HEK293 (cell line): Measurements from ENCODE around the gene GBA2.

ENCODE experiments used
- BCL11B ChIP-seq: fragments of 450-650 bp; formaldehyde crosslinking; IDR thresholded peaks from 2 replicates; pipeline ENCODE4 v1.5.1; 2016; ENCODE audit warnings: low read depth, missing biosample characterization, missing genetic modification characterization
- HOXC10 ChIP-seq: sonication (generic); formaldehyde crosslinking; IDR thresholded peaks from 2 replicates; pipeline ENCODE4 v1.8.1; 2023; ENCODE audit warnings: mild to moderate bottlenecking, missing genetic modification reagents
- HOXD13 ChIP-seq: sonication (generic); formaldehyde crosslinking; IDR thresholded peaks from 2 replicates; pipeline ENCODE4 v1.8.0; 2022; ENCODE audit warnings: missing genetic modification reagents, borderline replicate concordance
- IKZF3 ChIP-seq: fragments of 450-650 bp; IDR thresholded peaks from 2 replicates; pipeline ENCODE4 v1.5.0; 2018; ENCODE audit warnings: missing biosample characterization, mild to moderate bottlenecking, missing genetic modification characterization, moderate library complexity
- KLF1 ChIP-seq: fragments of 450-650 bp; formaldehyde crosslinking; IDR thresholded peaks from 2 replicates; pipeline ENCODE4 v1.5.1; 2016; ENCODE audit warnings: missing biosample characterization, missing genetic modification characterization
- KLF10 ChIP-seq: fragments of 450-650 bp; IDR thresholded peaks from 2 replicates; pipeline ENCODE4 v1.5.1; 2018; ENCODE audit warnings: missing biosample characterization, mild to moderate bottlenecking, missing genetic modification characterization
- OVOL3 ChIP-seq: fragments of 450-650 bp; formaldehyde crosslinking; IDR thresholded peaks from 2 replicates; pipeline ENCODE4 v1.5.1; 2016; ENCODE audit warnings: missing biosample characterization, missing genetic modification characterization
- PRDM4 ChIP-seq: fragments of 450-650 bp; formaldehyde crosslinking; IDR thresholded peaks from 2 replicates; pipeline ENCODE4 v1.5.1; 2017; ENCODE audit warnings: missing biosample characterization, missing genetic modification characterization
- REPIN1 ChIP-seq: fragments of 450-650 bp; formaldehyde crosslinking; IDR thresholded peaks from 2 replicates; pipeline ENCODE4 v1.5.1; 2017; ENCODE audit warnings: missing biosample characterization, missing genetic modification characterization, low read depth
- SETDB1 ChIP-seq: IDR thresholded peaks from one replicate; pipeline ENCODE4 v1.6.1; 2017; ENCODE audit warnings: mild to moderate bottlenecking, low read length, moderate library complexity, mixed read lengths; ENCODE audit not compliant: insufficient read length
- ZBTB17 ChIP-seq: fragments of 450-650 bp; formaldehyde crosslinking; IDR thresholded peaks from 2 replicates; pipeline ENCODE4 v1.5.1; 2016; ENCODE audit warnings: missing biosample characterization, missing genetic modification characterization
- ZBTB6 ChIP-seq: fragments of 450-650 bp; formaldehyde crosslinking; IDR thresholded peaks from 2 replicates; pipeline ENCODE4 v1.5.1; 2017; ENCODE audit warnings: missing biosample characterization, missing genetic modification characterization
- ZEB2 ChIP-seq: fragments of 450-650 bp; formaldehyde crosslinking; IDR thresholded peaks from 2 replicates; pipeline ENCODE4 v1.5.1; 2016; ENCODE audit warnings: missing biosample characterization, missing genetic modification characterization
- ZFP41 ChIP-seq: fragments of 450-650 bp; formaldehyde crosslinking; IDR thresholded peaks from 2 replicates; pipeline ENCODE4 v1.5.1; 2016; ENCODE audit warnings: missing biosample characterization, missing genetic modification characterization, borderline replicate concordance
- ZNF121 ChIP-seq: fragments of 450-650 bp; formaldehyde crosslinking; IDR thresholded peaks from 2 replicates; pipeline ENCODE4 v1.5.1; 2016; ENCODE audit warnings: missing biosample characterization, missing genetic modification characterization
- ZNF132 ChIP-seq: fragments of 450-650 bp; formaldehyde crosslinking; IDR thresholded peaks from 2 replicates; pipeline ENCODE4 v1.5.1; 2017; ENCODE audit warnings: missing biosample characterization, missing genetic modification characterization, borderline replicate concordance
- ZNF138 ChIP-seq: fragments of 450-650 bp; formaldehyde crosslinking; IDR thresholded peaks from 2 replicates; pipeline ENCODE4 v1.5.1; 2016; ENCODE audit warnings: missing biosample characterization, missing genetic modification characterization, borderline replicate concordance
- ZNF169 ChIP-seq: fragments of 450-650 bp; formaldehyde crosslinking; IDR thresholded peaks from 2 replicates; pipeline ENCODE4 v1.5.1; 2016; ENCODE audit warnings: missing biosample characterization, missing genetic modification characterization
- ZNF184 ChIP-seq: fragments of 450-650 bp; IDR thresholded peaks from 2 replicates; pipeline ENCODE4 v1.5.1; 2018; ENCODE audit warnings: missing biosample characterization, mild to moderate bottlenecking, missing genetic modification characterization
- ZNF221 ChIP-seq: fragments of 450-650 bp; formaldehyde crosslinking; IDR thresholded peaks from 2 replicates; pipeline ENCODE4 v1.5.1; 2017; ENCODE audit warnings: missing biosample characterization, missing genetic modification characterization, borderline replicate concordance
- ZNF248 ChIP-seq: fragments of 450-650 bp; formaldehyde crosslinking; IDR thresholded peaks from 2 replicates; pipeline ENCODE4 v1.5.1; 2017; ENCODE audit warnings: missing biosample characterization, missing genetic modification characterization
- ZNF302 ChIP-seq: fragments of 450-650 bp; formaldehyde crosslinking; IDR thresholded peaks from 2 replicates; pipeline ENCODE4 v1.5.1; 2016; ENCODE audit warnings: missing biosample characterization, missing genetic modification characterization, low read depth
- ZNF335 ChIP-seq: fragments of 450-650 bp; formaldehyde crosslinking; conservative IDR thresholded peaks from 2 replicates; pipeline ENCODE4 v1.5.1; 2016; ENCODE audit warnings: missing biosample characterization, missing genetic modification characterization
- ZNF37A ChIP-seq: fragments of 450-650 bp; IDR thresholded peaks from 2 replicates; pipeline ENCODE4 v1.5.1; 2018; ENCODE audit warnings: missing biosample characterization, missing genetic modification characterization
- ZNF423 ChIP-seq: fragments of 450-650 bp; formaldehyde crosslinking; IDR thresholded peaks from 2 replicates; pipeline ENCODE4 v1.5.1; 2016; ENCODE audit warnings: missing biosample characterization, missing genetic modification characterization
- ZNF426 ChIP-seq: fragments of 450-650 bp; formaldehyde crosslinking; IDR thresholded peaks from 2 replicates; pipeline ENCODE4 v1.5.1; 2017; ENCODE audit warnings: missing biosample characterization, missing genetic modification characterization, mild to moderate bottlenecking, inconsistent platforms, moderate library complexity
- ZNF433 ChIP-seq: fragments of 450-650 bp; formaldehyde crosslinking; IDR thresholded peaks from 2 replicates; pipeline ENCODE4 v1.5.1; 2016; ENCODE audit warnings: missing biosample characterization, missing genetic modification characterization, low read depth
- ZNF510 ChIP-seq: fragments of 450-650 bp; formaldehyde crosslinking; IDR thresholded peaks from 2 replicates; pipeline ENCODE4 v1.5.1; 2018; ENCODE audit warnings: mild to moderate bottlenecking, missing genetic modification characterization, missing biosample characterization; ENCODE audit not compliant: insufficient replicate concordance
- ZNF560 ChIP-seq: fragments of 450-650 bp; formaldehyde crosslinking; IDR thresholded peaks from 2 replicates; pipeline ENCODE4 v1.5.1; 2017; ENCODE audit warnings: missing biosample characterization, missing genetic modification characterization, borderline replicate concordance
- ZNF585B ChIP-seq: fragments of 450-650 bp; formaldehyde crosslinking; IDR thresholded peaks from 2 replicates; pipeline ENCODE4 v1.5.1; 2016; ENCODE audit warnings: missing biosample characterization, missing genetic modification characterization
- ZNF621 ChIP-seq: fragments of 450-650 bp; formaldehyde crosslinking; IDR thresholded peaks from 2 replicates; pipeline ENCODE4 v1.5.1; 2017; ENCODE audit warnings: missing biosample characterization, missing genetic modification characterization
- ZNF624 ChIP-seq: fragments of 450-650 bp; formaldehyde crosslinking; IDR thresholded peaks from 2 replicates; pipeline ENCODE4 v1.5.1; 2017; ENCODE audit warnings: missing biosample characterization, missing genetic modification characterization
- ZNF626 ChIP-seq: fragments of 450-650 bp; sonication (Bioruptor Pico); formaldehyde crosslinking; IDR thresholded peaks from 2 replicates; pipeline ENCODE4 v1.5.1; 2018; ENCODE audit warnings: missing biosample characterization, missing genetic modification characterization, inconsistent platforms
- ZNF654 ChIP-seq: fragments of 450-650 bp; formaldehyde crosslinking; IDR thresholded peaks from 2 replicates; pipeline ENCODE4 v1.5.1; 2016; ENCODE audit warnings: low read depth, missing biosample characterization, missing genetic modification characterization
- ZNF76 ChIP-seq: fragments of 450-650 bp; formaldehyde crosslinking; IDR thresholded peaks from 2 replicates; pipeline ENCODE4; 2016; ENCODE audit warnings: low read depth, missing biosample characterization, missing genetic modification characterization, borderline replicate concordance
- ZNF768 ChIP-seq: fragments of 450-650 bp; formaldehyde crosslinking; IDR thresholded peaks from 2 replicates; pipeline ENCODE4 v1.5.1; 2018; ENCODE audit warnings: missing biosample characterization, mild to moderate bottlenecking, missing genetic modification characterization
- ZNF792 ChIP-seq: fragments of 450-650 bp; formaldehyde crosslinking; IDR thresholded peaks from 2 replicates; pipeline ENCODE4 v1.5.1; 2016; ENCODE audit warnings: missing biosample characterization, missing genetic modification characterization
- ZNF830 ChIP-seq: fragments of 450-650 bp; IDR thresholded peaks from 2 replicates; pipeline ENCODE4 v1.5.0; 2018; ENCODE audit warnings: missing biosample characterization, missing genetic modification characterization, low read depth, mild to moderate bottlenecking, moderate library complexity
- ZNF843 ChIP-seq: fragments of 450-650 bp; formaldehyde crosslinking; IDR thresholded peaks from 2 replicates; pipeline ENCODE4 v1.5.1; 2016; ENCODE audit warnings: missing biosample characterization, missing genetic modification characterization

The GBA2 gene

GRCh38 chr9:35732185-35732799, 16.7 kb downstream of the GBA2 start, which contains the start of the genes CREB3 and TLN1 (continued):
- TF ChIP-seq KLF10 (tag by site-specific recombination) (peak; percentile 52), ZNF221 (tag by site-specific recombination) (no peak), ZNF335 (tag by site-specific recombination) (peak; percentile 82), ZNF510 (tag by site-specific recombination) (no peak), ZNF426 (tag by site-specific recombination) (no peak), OVOL3 (tag by site-specific recombination) (no peak), ZNF121 (tag by site-specific recombination) (no peak), BCL11B (tag by site-specific recombination) (no peak), ZNF792 (tag by site-specific recombination) (no peak), ZEB2 (tag by site-specific recombination) (0 out of 2 replicates have a peak, but pooled peaks have one; percentile 9), PRDM4 (tag by site-specific recombination) (no peak), SETDB1 (no peak), ZNF768 (tag by site-specific recombination) (no peak), KLF1 (tag by site-specific recombination) (peak; percentile 55; the same call in 1 of the 2 replicates), ZNF37A (no peak), ZNF830 (tag by site-specific recombination) (no peak), ZNF138 (tag by site-specific recombination) (no peak), ZNF433 (tag by site-specific recombination) (no peak), ZBTB6 (peak; percentile 32; the same call in 1 of the 2 replicates), ZNF132 (no peak), ZNF654 (tag by site-specific recombination) (no peak), ZNF169 (tag by site-specific recombination) (no peak), ZBTB17 (tag by site-specific recombination) (peak; percentile 75), ZNF76 (tag by site-specific recombination) (peak; percentile 79), ZNF621 (tag by site-specific recombination) (no peak), HOXD13 (CRISPR knock-in tag) (no peak), HOXC10 (CRISPR knock-in tag) (no peak), ZNF843 (tag by site-specific recombination) (no peak), ZNF248 (tag by site-specific recombination) (no peak), REPIN1 (tag by site-specific recombination) (no peak), ZNF624 (tag by site-specific recombination) (no peak), ZFP41 (tag by site-specific recombination) (no peak), ZNF626 (tag by site-specific recombination) (no peak), ZNF302 (tag by site-specific recombination) (no peak), ZNF423 (tag by site-specific recombination) (peak; percentile 96), ZNF560 (tag by site-specific recombination) (no peak), ZNF585B (no peak), IKZF3 (tag by site-specific recombination) (0 out of 2 replicates have a peak, but pooled peaks have one; percentile 42), ZNF184 (no peak)
